ENCODE measurements around the gene MYBPC3. TPM values are rescaled to one million over a fixed set of nuclear protein-coding genes. Genes with fewer than 3 reads are reported as not detected.
A peak's percentile ranks its signal among the peaks of the same experiment; 100 is the strongest.
"Not testable (repeated sequence)": the region's sequence is repeated elsewhere in the genome, so short reads cannot be mapped to it uniquely, and the experiment has no call there.

The MYBPC3 gene
- total RNA-seq, 2 donors from 2014 or later: not detected

DNA sequence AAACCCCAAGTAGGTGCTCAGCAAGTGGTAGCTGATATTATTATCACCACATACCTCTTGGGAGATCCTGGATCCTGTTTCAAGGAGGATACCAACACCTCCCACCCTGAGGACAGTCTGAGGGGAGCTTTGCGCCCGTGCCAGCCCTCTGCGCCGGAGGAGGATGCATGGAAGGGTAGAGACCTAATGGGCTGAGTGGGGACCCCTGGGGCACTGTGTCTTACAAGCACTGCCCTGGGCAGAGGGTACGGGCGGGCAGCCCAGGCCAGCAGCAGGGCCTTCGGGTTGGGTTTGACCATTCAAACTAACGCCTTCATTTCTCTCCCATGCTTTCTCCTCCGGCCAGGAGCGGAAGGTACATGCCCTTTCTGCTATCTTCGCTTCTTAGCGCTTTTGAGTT lies 26.3 kb downstream of the MYBPC3 start:
- H3K36me3 Mint-ChIP-seq (ENCODE audit: insufficient read depth in 2 of 2): peaks cover 7 to 15% of the 10 kb centered on the region in 2 donors
- no peaks in the 10 kb centered on the region for H3K9me3 Mint-ChIP-seq
- no peaks in the 10 kb centered on the region for H3K4me1 Mint-ChIP-seq (ENCODE audit: low read depth)
- H3K27ac Mint-ChIP-seq: no peak overlapping the region
- DNase-seq: no peak
- H3K4me3 Mint-ChIP-seq: no peak overlapping the region
- no peak for ATAC-seq (replicated peaks in 1 of 2)
- no peaks in the 10 kb centered on the region for H3K27me3 Mint-ChIP-seq (ENCODE audit: low read depth)

DNA sequence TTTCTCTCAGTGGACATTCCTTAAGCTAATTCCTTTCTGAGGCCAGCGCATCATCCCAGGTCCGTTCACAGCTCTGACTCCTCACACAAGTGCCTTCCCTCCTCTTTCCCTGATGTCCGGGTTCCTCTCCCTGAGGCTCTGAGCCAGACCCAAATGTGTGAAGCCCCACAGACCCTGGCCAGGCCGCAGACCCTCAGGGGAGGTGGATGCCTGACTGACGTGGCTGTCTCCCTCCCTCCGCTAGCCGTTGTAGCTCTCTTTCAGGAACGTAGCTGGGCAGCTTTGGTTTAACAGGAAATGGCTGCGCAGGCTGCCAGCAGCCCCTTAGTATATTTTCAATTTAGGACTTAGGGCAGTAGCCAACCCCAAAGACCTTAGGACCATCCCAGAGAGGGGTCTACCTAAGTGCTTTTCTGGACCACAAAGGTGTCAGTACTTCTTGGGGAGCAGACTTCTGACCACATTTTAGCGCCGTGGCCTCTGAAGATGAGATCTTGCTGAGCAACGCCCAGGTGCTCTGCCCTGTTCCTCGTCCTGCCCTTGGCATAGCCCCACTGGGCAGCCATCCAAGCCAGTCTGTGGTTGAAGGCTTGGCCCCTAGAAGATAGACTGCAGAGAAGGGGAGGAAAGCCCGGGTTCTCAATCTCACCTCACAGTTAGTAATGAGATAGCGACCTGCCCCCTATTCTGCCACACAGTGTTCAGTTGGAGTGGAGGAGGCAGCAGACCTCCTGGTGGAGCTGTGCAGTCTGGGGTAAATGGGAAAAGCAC lies 27.0 kb downstream of the MYBPC3 start:
- Mint-ChIP-seq H3K27me3 (ENCODE audit: low read depth) (no peaks in the 10 kb centered on the region), H3K27ac (peak overlapping the region; percentile 21), H3K36me3 (ENCODE audit: insufficient read depth in 2 of 2) (peaks cover 7 to 15% of the 10 kb centered on the region in 2 donors), H3K4me3 (no peak overlapping the region), H3K4me1 (ENCODE audit: low read depth) (no peaks in the 10 kb centered on the region), H3K9me3 (no peaks in the 10 kb centered on the region)
- DNase-seq: no peak
- ATAC-seq (replicated peaks in 1 of 2): no peak

DNA sequence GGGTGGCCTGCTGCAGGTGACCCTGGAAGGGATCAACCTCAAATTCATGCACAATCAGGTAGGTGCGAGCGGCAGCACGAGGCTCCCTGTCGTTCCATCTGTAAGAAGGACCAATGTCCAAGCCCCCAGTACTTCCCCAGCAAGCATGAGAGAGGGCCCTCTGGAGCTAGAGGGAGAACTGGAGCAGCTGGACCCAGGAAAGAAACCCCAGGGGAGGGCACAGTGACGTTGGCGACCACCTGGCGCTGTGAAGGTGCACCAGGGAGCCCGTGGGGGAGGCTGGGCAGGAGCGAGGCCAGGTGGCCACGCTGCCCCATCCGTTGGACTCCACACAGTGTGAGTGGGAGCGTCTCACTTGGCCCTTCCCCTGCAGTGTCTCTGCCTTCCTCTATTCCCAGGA lies 28.0 kb downstream of the MYBPC3 start:
- Mint-ChIP-seq H3K4me3 (no peak overlapping the region), H3K27ac (no peak overlapping the region)
- no peak for ATAC-seq (replicated peaks in 1 of 2)

DNA sequence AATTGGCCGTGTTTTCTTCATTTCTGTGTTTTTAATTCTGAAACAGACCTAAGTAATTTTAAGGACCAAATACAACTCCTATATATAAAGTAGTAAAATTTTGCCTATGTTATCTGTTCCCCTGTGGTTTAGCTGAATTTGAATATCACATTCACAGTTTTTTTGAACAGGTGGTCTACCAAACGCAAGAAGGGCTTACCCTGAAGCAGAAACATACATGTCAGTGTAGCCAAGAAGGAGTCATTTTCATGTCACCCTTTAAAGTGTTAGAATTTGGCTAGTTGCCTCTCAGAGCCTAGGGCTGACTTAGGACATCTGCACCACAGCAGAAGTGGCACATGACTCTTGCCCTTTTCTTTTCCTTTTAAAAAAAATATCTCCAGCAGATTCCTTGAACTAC lies 34.3 kb downstream of the MYBPC3 start:
- Mint-ChIP-seq H3K9me3 (no peaks in the 10 kb centered on the region), H3K4me1 (ENCODE audit: low read depth) (peaks cover 10% of the 10 kb centered on the region), H3K27ac (no peak overlapping the region), H3K36me3 (ENCODE audit: insufficient read depth in 2 of 2) (peaks cover 5 to 21% of the 10 kb centered on the region in 2 donors), H3K27me3 (ENCODE audit: low read depth) (no peaks in the 10 kb centered on the region), H3K4me3 (no peak overlapping the region)
- ATAC-seq (replicated peaks in 1 of 2): no peak
- no peak for DNase-seq

More for the DNA sequence above, 28.0 kb downstream of the MYBPC3 start:
- Mint-ChIP-seq H3K4me1 (ENCODE audit: low read depth) (no peaks in the 10 kb centered on the region), H3K36me3 (ENCODE audit: insufficient read depth in 2 of 2) (peaks cover 7 to 15% of the 10 kb centered on the region in 2 donors), H3K9me3 (no peaks in the 10 kb centered on the region), H3K27me3 (ENCODE audit: low read depth) (no peaks in the 10 kb centered on the region)
- no peak for DNase-seq

DNA sequence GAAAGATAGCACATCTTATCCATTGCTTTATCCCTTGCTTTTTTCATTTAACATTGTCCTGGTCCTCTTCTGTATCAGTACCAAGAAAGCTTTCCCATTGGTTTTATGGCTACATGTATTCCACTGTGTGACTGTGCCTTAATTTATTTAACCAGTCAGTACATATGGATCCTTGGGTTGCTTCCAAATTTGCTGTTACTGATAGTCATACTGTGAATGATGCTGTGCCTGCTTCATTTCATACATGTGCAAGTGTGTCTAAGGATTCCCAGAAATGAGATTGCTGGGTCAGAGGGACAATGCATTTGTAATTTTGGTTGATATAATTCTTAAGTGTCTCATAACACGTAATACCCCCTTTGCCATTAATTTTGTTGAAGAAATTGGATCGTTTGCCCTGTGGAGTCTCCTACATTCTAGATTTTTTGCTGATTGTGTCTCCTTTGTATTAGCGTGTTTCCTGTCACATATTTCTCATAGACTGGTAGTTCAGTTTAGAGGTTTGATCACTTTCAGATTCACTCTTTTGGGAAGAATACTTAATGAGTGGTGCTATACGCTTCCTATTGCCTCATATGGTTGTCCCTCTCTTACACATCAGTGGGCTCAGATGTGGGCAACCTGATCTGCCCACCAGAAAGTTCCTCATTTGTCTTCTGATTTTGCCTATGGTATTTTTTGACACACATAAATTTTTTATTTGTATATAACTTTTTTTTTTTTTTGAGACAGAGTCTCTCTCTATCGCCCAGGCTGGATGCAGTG lies 35.3 kb downstream of the MYBPC3 start:
- peak in 1 of 2 donors; percentile 62 for ATAC-seq (replicated peaks in 1 of 2)
- peak overlapping the region; percentile 1 for H3K27ac Mint-ChIP-seq

DNA sequence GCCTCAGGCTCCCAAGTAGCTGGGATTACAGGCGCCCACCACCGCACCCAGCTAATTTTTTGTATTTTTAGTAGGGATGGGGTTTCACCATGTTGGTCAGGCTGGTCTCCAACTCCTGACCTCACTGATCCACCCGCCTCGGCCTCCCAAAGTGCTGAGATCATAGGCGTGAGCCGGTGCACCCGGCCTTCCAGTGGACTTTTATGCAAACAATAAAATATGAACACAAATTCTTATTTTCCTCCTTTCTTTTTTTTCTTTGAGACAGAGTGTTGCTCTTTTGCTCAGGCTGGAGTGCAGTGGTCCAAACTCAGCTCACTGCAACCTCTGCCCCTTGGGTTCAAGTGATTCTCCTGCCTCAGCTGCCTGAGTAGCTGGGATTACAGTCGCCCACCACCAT lies 36.0 kb downstream of the MYBPC3 start:
- not testable (repeated sequence) for H3K27me3 Mint-ChIP-seq (ENCODE audit: low read depth); H3K4me3 Mint-ChIP-seq; H3K27ac Mint-ChIP-seq; H3K9me3 Mint-ChIP-seq; DNase-seq; ATAC-seq (replicated peaks in 1 of 2)
- H3K4me1 Mint-ChIP-seq (ENCODE audit: low read depth): peaks cover 10% of the 10 kb centered on the region
- peaks cover 5 to 21% of the 10 kb centered on the region in 2 donors for H3K36me3 Mint-ChIP-seq (ENCODE audit: insufficient read depth in 2 of 2)

More for the DNA sequence above, 35.3 kb downstream of the MYBPC3 start:
- peaks cover 10% of the 10 kb centered on the region for H3K4me1 Mint-ChIP-seq (ENCODE audit: low read depth)
- no peak for DNase-seq
- peaks cover 5 to 23% of the 10 kb centered on the region in 2 donors for H3K36me3 Mint-ChIP-seq (ENCODE audit: insufficient read depth in 2 of 2)
- H3K27me3 Mint-ChIP-seq (ENCODE audit: low read depth): no peaks in the 10 kb centered on the region
- no peaks in the 10 kb centered on the region for H3K9me3 Mint-ChIP-seq
- peak overlapping the region in 1 of 2 donors; percentile 19 for H3K4me3 Mint-ChIP-seq

DNA sequence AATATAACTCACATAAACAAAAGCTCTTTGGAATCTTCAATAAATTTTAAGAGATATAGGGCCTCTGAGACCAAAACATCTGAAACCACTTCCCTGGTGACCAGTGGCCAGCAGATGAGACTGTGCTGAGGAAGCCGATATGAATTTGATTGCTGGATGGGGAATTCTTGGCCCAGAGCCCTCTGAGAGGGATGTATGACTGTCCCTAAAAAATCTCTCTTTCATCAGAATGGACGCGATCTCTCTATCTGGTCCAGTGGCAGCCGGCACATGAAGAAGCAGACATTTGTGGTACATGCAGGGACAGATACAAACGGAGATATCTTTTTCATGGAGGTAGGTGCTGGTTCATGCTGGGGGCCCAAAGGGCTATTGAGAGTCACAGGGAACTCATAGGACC lies 37.5 kb downstream of the MYBPC3 start:
- DNase-seq (no peak), ATAC-seq (replicated peaks in 1 of 2) (no peak)
- Mint-ChIP-seq H3K36me3 (ENCODE audit: insufficient read depth in 2 of 2) (peaks cover 5 to 18% of the 10 kb centered on the region in 2 donors), H3K27me3 (ENCODE audit: low read depth) (no peaks in the 10 kb centered on the region), H3K4me1 (ENCODE audit: low read depth) (peaks cover 10% of the 10 kb centered on the region), H3K27ac (no peak overlapping the region), H3K4me3 (no peak overlapping the region), H3K9me3 (no peaks in the 10 kb centered on the region)

DNA sequence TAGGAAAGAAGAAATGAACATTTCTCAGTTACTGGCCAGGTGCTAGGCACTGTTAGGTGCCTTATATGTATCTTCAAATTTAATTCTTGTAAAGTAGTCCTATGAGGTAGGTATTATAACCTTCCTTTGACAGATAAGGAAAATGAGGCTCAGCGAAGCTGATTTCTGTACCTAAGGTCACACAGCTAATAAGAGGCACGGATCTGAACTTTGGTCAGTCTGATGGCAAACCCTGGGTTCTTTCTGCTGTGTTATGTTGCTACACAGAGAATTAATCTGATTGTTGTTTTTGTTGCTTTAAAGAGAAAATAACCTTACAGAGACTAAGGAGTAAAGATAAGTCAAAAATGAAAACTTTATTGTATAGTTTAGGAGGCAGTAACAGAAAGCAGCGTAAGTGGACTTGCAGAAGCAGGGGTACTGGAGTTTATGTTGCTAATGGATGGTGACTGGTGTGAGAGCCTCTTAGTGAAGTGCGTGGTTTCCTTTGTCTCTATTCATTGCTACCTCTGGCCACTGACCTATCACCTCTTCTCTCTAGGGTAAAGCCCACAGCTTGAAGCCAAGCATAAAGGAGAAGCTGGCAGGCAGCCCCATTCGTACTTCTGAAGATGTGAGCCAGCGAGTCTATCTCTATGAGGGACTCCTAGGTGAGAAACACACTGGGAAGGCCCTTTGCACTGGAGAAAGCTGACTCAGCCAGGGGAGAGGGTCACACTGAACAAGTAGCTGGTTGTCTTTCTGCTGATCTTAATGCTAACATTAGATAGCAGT lies 44.3 kb downstream of the MYBPC3 start:
- DNase-seq (no peak), ATAC-seq (replicated peaks in 1 of 2) (no peak)
- Mint-ChIP-seq H3K27ac (no peak overlapping the region), H3K36me3 (ENCODE audit: insufficient read depth in 2 of 2) (peaks cover 6 to 33% of the 10 kb centered on the region in 2 donors), H3K4me3 (no peak overlapping the region), H3K9me3 (no peaks in the 10 kb centered on the region), H3K27me3 (ENCODE audit: low read depth) (no peaks in the 10 kb centered on the region), H3K4me1 (ENCODE audit: low read depth) (no peaks in the 10 kb centered on the region)

DNA sequence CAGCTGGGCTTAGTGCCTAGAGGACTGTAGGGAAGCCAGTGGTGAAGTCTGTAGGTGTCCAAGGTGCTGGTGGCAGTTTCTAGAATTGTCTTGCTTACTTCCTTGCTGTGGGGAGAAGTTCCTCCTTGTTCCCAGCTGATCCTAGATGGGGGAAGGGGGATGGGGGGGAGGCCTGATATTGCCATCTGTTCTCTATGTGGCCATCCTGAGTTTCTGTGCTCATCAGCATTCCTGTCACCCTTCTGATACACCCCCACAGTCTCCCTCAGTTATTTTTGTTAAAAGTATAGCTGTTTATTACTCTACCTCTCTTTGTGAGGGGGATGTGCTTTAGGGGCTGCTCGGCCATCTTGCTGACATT lies 46.0 kb downstream of the MYBPC3 start:
- ATAC-seq (replicated peaks in 1 of 2) (no peak), DNase-seq (no peak)
- H3K4me3 Mint-ChIP-seq: no peak overlapping the region
- peaks cover 12 to 48% of the 10 kb centered on the region in 2 donors for H3K36me3 Mint-ChIP-seq (ENCODE audit: insufficient read depth in 2 of 2)
- H3K9me3 Mint-ChIP-seq: peaks cover 5% of the 10 kb centered on the region in 2 donors
- H3K4me1 Mint-ChIP-seq (ENCODE audit: low read depth): peaks cover 12% of the 10 kb centered on the region
- no peak overlapping the region for H3K27ac Mint-ChIP-seq
- no peaks in the 10 kb centered on the region for H3K27me3 Mint-ChIP-seq (ENCODE audit: low read depth)

DNA sequence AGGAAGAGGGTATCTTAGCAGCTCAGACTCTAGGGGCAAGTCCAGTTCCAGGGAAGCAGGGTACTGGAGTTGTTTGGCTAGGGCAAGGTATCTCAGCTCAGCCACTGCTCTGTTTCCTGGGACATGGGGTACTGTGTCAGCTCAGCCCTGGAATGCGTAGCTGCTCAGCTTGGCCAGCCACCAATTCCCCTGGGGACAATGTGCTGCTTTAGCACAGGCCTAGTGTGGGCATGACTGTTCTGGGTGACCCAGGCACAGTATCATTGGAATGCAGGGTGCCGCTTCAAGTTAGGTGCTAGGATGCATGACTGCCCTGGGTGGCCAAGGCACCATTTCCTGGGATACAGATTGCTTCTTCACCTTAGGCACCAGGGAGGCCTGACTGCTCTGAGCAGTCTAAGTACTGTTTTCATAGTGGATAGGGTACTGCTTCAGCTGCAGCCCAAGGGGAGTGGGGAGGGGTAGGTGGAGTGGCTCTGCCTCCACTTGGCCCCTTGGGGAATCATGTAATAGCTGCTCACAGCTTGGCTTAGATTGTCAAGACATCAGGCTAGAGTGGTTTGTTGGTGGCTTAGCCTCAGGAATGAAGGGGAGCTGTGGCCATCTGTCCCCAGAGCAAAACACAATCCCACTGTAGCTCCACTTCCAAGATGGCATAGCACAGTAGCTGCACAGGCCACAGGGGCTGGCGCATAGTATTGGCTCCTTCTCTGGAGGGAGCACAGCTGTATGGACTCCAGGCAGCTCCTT lies 46.6 kb downstream of the MYBPC3 start:
- Mint-ChIP-seq H3K27me3 (ENCODE audit: low read depth) (no peaks in the 10 kb centered on the region), H3K27ac (no peak overlapping the region), H3K9me3 (peaks cover 5% of the 10 kb centered on the region in 2 donors), H3K36me3 (ENCODE audit: insufficient read depth in 2 of 2) (peaks cover 12 to 52% of the 10 kb centered on the region in 2 donors), H3K4me1 (ENCODE audit: low read depth) (peaks cover 12% of the 10 kb centered on the region), H3K4me3 (no peak overlapping the region)
- ATAC-seq (replicated peaks in 1 of 2) (no peak), DNase-seq (no peak)

DNA sequence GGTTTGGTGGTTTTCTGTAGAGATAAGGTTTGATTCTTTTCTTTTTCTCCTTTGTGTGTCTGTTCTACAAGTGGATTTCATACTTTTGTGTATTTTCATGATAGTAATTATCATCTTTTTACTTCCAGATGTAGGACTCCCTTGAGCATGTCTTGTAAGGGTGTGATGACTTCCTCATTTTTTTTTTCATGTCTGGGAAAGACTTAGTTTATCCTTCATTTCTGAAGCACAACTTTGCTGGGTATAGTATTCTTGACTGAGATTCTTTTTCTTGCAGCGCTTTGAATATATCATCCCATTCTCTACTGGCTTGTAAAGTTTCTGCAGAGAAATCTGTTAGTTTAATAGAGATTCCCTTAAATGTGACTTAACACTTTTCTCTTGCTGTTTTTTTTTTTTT lies 49.6 kb downstream of the MYBPC3 start:
- peaks cover 18 to 67% of the 10 kb centered on the region in 2 donors for H3K36me3 Mint-ChIP-seq (ENCODE audit: insufficient read depth in 2 of 2)
- DNase-seq (no peak), ATAC-seq (replicated peaks in 1 of 2) (no peak)
- peak overlapping the region; percentile 83 for H3K27ac Mint-ChIP-seq
- peaks cover 5% of the 10 kb centered on the region in 2 donors for H3K9me3 Mint-ChIP-seq
- peaks cover 12% of the 10 kb centered on the region for H3K4me1 Mint-ChIP-seq (ENCODE audit: low read depth)
- no peaks in the 10 kb centered on the region for H3K27me3 Mint-ChIP-seq (ENCODE audit: low read depth)
- H3K4me3 Mint-ChIP-seq: peak overlapping the region in 1 of 2 donors; percentile 27

DNA sequence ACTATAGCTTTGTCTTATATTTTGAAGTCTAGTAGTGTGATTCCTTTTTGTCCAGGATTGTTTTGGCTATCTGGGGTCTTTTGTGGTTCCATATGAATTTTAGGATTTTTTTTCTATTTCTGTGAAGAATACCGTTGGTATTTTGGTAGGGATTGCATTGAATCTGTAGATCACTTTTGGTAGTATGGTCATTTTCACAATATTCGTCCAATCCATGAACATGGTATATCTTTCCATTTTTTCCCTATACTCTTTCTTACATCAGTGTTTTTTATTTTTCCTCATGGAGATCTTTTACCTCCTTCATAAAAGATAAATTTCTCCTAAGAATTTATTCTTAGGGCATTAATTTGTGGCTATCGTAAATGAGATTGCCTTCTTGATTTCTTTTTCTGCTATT lies 53.4 kb downstream of the MYBPC3 start:
- Mint-ChIP-seq H3K4me3 (no peak overlapping the region), H3K9me3 (peaks cover 5% of the 10 kb centered on the region in 2 donors), H3K36me3 (ENCODE audit: insufficient read depth in 2 of 2) (peaks cover 18 to 68% of the 10 kb centered on the region in 2 donors), H3K4me1 (ENCODE audit: low read depth) (peaks cover 12% of the 10 kb centered on the region), H3K27me3 (ENCODE audit: low read depth) (no peaks in the 10 kb centered on the region), H3K27ac (peak overlapping the region; percentile 65)
- DNase-seq (no peak), ATAC-seq (replicated peaks in 1 of 2) (no peak)
